BE2C (cell line): ENCODE data around the gene SSBP3.

ENCODE experiments used
- DNase-seq: peaks from one replicate; pipeline ENCODE4 v3.0.0-alpha.2; 2020
- H3K27me3 ChIP-seq: fragments of 250-450 bp; sonication (Bioruptor Pico); 2 replicates; pipeline ENCODE4 v1.5.1; 2020; ENCODE audit warnings: mild to moderate bottlenecking
- H3K36me3 ChIP-seq: fragments of 250-450 bp; sonication (Bioruptor Pico); 2 replicates; pipeline ENCODE4 v1.5.1; 2020; ENCODE audit warnings: mild to moderate bottlenecking
- H3K4me1 ChIP-seq: fragments of 250-450 bp; sonication (Bioruptor Pico); 2 replicates; pipeline ENCODE4 v1.5.1; 2020
- H3K4me3 ChIP-seq: 2 replicates; pipeline ENCODE4 v1.5.1; 2011; ENCODE audit warnings: low read depth, low read length
- H3K9me3 ChIP-seq: fragments of 250-450 bp; sonication (Bioruptor Pico); 2 replicates; pipeline ENCODE4 v1.5.1; 2020
- CTCF ChIP-seq: IDR thresholded peaks from 2 replicates; pipeline ENCODE4 v1.5.1; 2012; ENCODE audit warnings: mild to moderate bottlenecking, low read depth, low read length

Gene SSBP3

GRCh38 chr1:54397980-54398379 is 8.2 kb downstream of the SSBP3 start:
- no peak for DNase-seq
- H3K4me1 ChIP-seq = no peaks in the 10 kb centered on the region; the same call in 1 of the 2 replicates
- H3K36me3 ChIP-seq = peaks cover 63% of the 10 kb centered on the region
- no peaks in the 10 kb centered on the region for H3K27me3 ChIP-seq
- H3K9me3 ChIP-seq = no peaks in the 10 kb centered on the region
- H3K4me3 ChIP-seq = no peak overlapping the region
- TF ChIP-seq CTCF = no peak

- TF ChIP-seq CTCF = no peak
- Histone ChIP-seq H3K4me1 (no peaks in the 10 kb centered on the region), H3K4me3 (no peak overlapping the region), H3K36me3 (peaks cover 65% of the 10 kb centered on the region), H3K9me3 (no peaks in the 10 kb centered on the region), H3K27me3 (no peaks in the 10 kb centered on the region)
- DNase-seq = peak; percentile 46
These were observed 9.1 kb downstream of the SSBP3 start for GRCh38 chr1:54397090-54397591.

- Histone ChIP-seq H3K27me3 (no peaks in the 10 kb centered on the region), H3K4me1 (no peaks in the 10 kb centered on the region), H3K4me3 (no peak overlapping the region), H3K9me3 (no peaks in the 10 kb centered on the region), H3K36me3 (peaks cover 63% of the 10 kb centered on the region)
- no peak for DNase-seq
- no peak for TF ChIP-seq CTCF
These were observed 9.8 kb downstream of the SSBP3 start for GRCh38 chr1:54396261-54396933.

GRCh38 chr1:54395281-54395934 is 10.8 kb downstream of the SSBP3 start:
- Histone ChIP-seq H3K27me3 (no peaks in the 10 kb centered on the region), H3K9me3 (no peaks in the 10 kb centered on the region), H3K4me1 (no peaks in the 10 kb centered on the region), H3K4me3 (no peak overlapping the region), H3K36me3 (peaks cover 53% of the 10 kb centered on the region)
- TF ChIP-seq CTCF = no peak
- no peak for DNase-seq

GRCh38 chr1:54394104-54394503 is 12.1 kb downstream of the SSBP3 start:
- H3K27me3 ChIP-seq = no peaks in the 10 kb centered on the region
- DNase-seq = no peak
- peaks cover 44% of the 10 kb centered on the region for H3K36me3 ChIP-seq
- no peaks in the 10 kb centered on the region for H3K4me1 ChIP-seq
- H3K4me3 ChIP-seq = no peak overlapping the region
- no peaks in the 10 kb centered on the region for H3K9me3 ChIP-seq
- TF ChIP-seq CTCF = no peak

GRCh38 chr1:54392401-54392800 is 13.8 kb downstream of the SSBP3 start:
- Histone ChIP-seq H3K4me3 (no peak overlapping the region), H3K9me3 (no peaks in the 10 kb centered on the region), H3K27me3 (no peaks in the 10 kb centered on the region), H3K4me1 (no peaks in the 10 kb centered on the region; the same call in 1 of the 2 replicates), H3K36me3 (peaks cover 30% of the 10 kb centered on the region)
- no peak for DNase-seq
- TF ChIP-seq CTCF = no peak
